HepG2 (cell line): ENCODE measurements around the gene ZNF134. TPM values are rescaled to one million over a fixed set of nuclear protein-coding genes. Genes with fewer than 3 reads are reported as not detected.

Source experiments
- FOXJ3 ChIP-seq: sonication (generic); formaldehyde crosslinking; IDR thresholded peaks from 2 replicates; pipeline ENCODE4 v1.4.0; 2020; ENCODE audit warnings: missing genetic modification reagents, mild to moderate bottlenecking, borderline replicate concordance
- HMG20B ChIP-seq: conservative IDR thresholded peaks from 2 replicates; pipeline ENCODE4 v1.6.1; 2016; ENCODE audit warnings: missing genetic modification reagents, missing compliant biosample characterization
- HMGA1 ChIP-seq: sonication (generic); formaldehyde crosslinking; conservative IDR thresholded peaks from 2 replicates; pipeline ENCODE4 v1.4.0; 2020; ENCODE audit warnings: missing genetic modification reagents
- HOXA7 ChIP-seq: sonication (generic); formaldehyde crosslinking; IDR thresholded peaks from 2 replicates; pipeline ENCODE4 v1.8.1; 2022; ENCODE audit warnings: mild to moderate bottlenecking, missing genetic modification reagents, moderate library complexity
- JUND ChIP-seq: sonication (generic); formaldehyde crosslinking; IDR thresholded peaks from 2 replicates; pipeline ENCODE4 v1.8.0; 2022; ENCODE audit warnings: mild to moderate bottlenecking, missing genetic modification reagents
- KLF6 ChIP-seq: IDR thresholded peaks from 2 replicates; pipeline ENCODE4 v1.8.0; 2016; ENCODE audit warnings: missing biosample characterization, missing genetic modification reagents
- NFKBIZ ChIP-seq: IDR thresholded peaks from 2 replicates; pipeline ENCODE4 v1.6.1; 2018; ENCODE audit warnings: missing genetic modification reagents, missing compliant biosample characterization
- NFYB ChIP-seq: sonication (generic); formaldehyde crosslinking; IDR thresholded peaks from 2 replicates; pipeline ENCODE4 v1.4.0; 2020; ENCODE audit warnings: missing genetic modification reagents
- PRMT3 ChIP-seq: sonication (generic); formaldehyde crosslinking; IDR thresholded peaks from 2 replicates; pipeline ENCODE4 v1.8.1; 2022; ENCODE audit warnings: low read depth, mild to moderate bottlenecking, moderate library complexity, missing genetic modification reagents, borderline replicate concordance
- SALL2 ChIP-seq: sonication (generic); formaldehyde crosslinking; IDR thresholded peaks from 2 replicates; pipeline ENCODE4 v1.8.1; 2023; ENCODE audit warnings: mild to moderate bottlenecking, missing genetic modification reagents, inconsistent platforms
- ZNF326 ChIP-seq: sonication (generic); formaldehyde crosslinking; IDR thresholded peaks from 2 replicates; pipeline ENCODE4 v1.4.0; 2020; ENCODE audit warnings: missing genetic modification reagents, borderline replicate concordance
- ZNF768 ChIP-seq: sonication (generic); formaldehyde crosslinking; IDR thresholded peaks from 2 replicates; pipeline ENCODE4 v1.4.0; 2020; ENCODE audit warnings: missing genetic modification reagents
- ZNF816 ChIP-seq: sonication (generic); formaldehyde crosslinking; IDR thresholded peaks from 2 replicates; pipeline ENCODE4 v1.8.0; 2022; ENCODE audit warnings: missing genetic modification reagents, mild to moderate bottlenecking, borderline replicate concordance
- ZSCAN29 ChIP-seq: sonication (generic); formaldehyde crosslinking; conservative IDR thresholded peaks from 2 replicates; pipeline ENCODE4 v1.4.0; 2020; ENCODE audit warnings: mild to moderate bottlenecking, missing genetic modification reagents
- polyA plus RNA-seq, 8 experiments: library from polyadenylated mRNA; depleted of rRNA in 3 of 8; stranded (reverse) in 7 of 8; unstranded in 1 of 8; fragments of >200 nt; fragmentation: Illumina TruSeq in 4 of 8; extraction: Trizol in 4 of 8; gene quantifications; 2 replicates each; pipeline versions ENCODE4 v1.2.1 to v1.2.3, GENCODE V29; 2011 to 2016; ENCODE audit warnings: low read depth in 4 of 8, missing spikeins in 1 of 8, mixed read lengths in 1 of 8; ENCODE audit not compliant: insufficient read depth in 1 of 8
- total RNA-seq, 5 experiments: library from RNA; depleted of rRNA; stranded (reverse); fragments of >200 nt; fragmentation: Illumina TruSeq; extraction: Trizol; gene quantifications; 2 replicates each; pipeline ENCODE4 v1.2.3, GENCODE V29; 2016; ENCODE audit warnings: low read depth in 1 of 5
- TF ChIP-seq, protein P1 (sequence below): IDR thresholded peaks from 2 replicates; pipeline ENCODE4 v1.6.1; 2016; ENCODE audit warnings: low read depth
- TF ChIP-seq, protein P2 (sequence below): IDR thresholded peaks from 2 replicates; pipeline ENCODE4 v1.6.1; 2016; ENCODE audit warnings: low read depth, borderline replicate concordance
- TF ChIP-seq, protein P3 (sequence below): sonication (generic); formaldehyde crosslinking; IDR thresholded peaks from 2 replicates; pipeline ENCODE4 v1.5.0; 2020; ENCODE audit warnings: missing genetic modification reagents
- TF ChIP-seq, protein P4 (sequence below): sonication (generic); formaldehyde crosslinking; IDR thresholded peaks from 2 replicates; pipeline ENCODE4 v1.4.0; 2020; ENCODE audit warnings: missing genetic modification reagents
- TF ChIP-seq, protein P5 (sequence below): sonication (generic); formaldehyde crosslinking; IDR thresholded peaks from 2 replicates; pipeline ENCODE4 v1.4.0; 2020; ENCODE audit warnings: missing genetic modification reagents
- TF ChIP-seq, protein P6 (sequence below): IDR thresholded peaks from 2 replicates; pipeline ENCODE4 v1.6.1; 2016; ENCODE audit warnings: mild to moderate bottlenecking, missing biosample characterization, missing genetic modification reagents
- TF ChIP-seq, protein P7 (sequence below): sonication (generic); formaldehyde crosslinking; IDR thresholded peaks from 2 replicates; pipeline ENCODE4 v1.8.0; 2022; ENCODE audit warnings: missing genetic modification reagents, mild to moderate bottlenecking, moderate library complexity, borderline replicate concordance

The ZNF134 gene
- total and polyA plus RNA-seq, 2 of the 13 experiments (the other 11 are each of a cell fraction or from before 2014, with no cell fraction given) = 6.8 to 17.1 TPM

DNA sequence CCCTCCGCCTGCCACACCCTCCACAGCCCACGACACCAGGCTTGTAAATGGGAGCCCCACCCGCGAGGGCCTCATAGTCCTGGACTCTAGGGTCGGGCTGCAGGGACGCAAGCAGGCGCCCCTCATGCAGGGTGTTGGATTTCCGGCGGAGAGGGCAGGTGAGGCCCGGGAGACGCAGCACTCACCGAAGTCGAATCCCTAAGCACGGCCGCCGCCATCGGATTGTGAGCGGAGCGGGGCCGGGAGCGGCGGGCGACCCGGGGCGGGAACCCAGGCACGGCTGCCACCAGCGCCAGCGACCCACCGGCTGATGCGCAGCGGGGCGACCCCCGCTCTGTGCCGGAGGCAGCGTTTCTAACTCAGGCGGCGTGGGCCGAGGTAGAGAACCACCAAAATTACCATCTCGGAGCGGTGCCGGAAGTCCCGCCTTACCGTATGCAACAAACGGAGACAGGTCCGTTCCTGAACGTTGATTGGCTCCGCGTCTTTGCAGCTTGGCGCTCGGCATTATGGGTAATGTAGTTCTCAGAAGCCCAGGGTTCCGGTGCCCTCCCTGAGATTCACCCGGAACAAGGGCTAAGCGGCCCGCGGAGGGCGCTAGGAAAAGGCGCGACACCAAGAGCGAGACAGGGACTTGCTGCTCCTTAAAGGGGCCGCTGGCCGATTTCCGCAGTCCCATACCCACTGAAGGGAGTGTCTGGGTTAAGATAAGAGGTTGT is 35.4 kb upstream of the ZNF134 start, which contains the start of gene ZNF416 (continued):
- TF ChIP-seq, protein P1, sequence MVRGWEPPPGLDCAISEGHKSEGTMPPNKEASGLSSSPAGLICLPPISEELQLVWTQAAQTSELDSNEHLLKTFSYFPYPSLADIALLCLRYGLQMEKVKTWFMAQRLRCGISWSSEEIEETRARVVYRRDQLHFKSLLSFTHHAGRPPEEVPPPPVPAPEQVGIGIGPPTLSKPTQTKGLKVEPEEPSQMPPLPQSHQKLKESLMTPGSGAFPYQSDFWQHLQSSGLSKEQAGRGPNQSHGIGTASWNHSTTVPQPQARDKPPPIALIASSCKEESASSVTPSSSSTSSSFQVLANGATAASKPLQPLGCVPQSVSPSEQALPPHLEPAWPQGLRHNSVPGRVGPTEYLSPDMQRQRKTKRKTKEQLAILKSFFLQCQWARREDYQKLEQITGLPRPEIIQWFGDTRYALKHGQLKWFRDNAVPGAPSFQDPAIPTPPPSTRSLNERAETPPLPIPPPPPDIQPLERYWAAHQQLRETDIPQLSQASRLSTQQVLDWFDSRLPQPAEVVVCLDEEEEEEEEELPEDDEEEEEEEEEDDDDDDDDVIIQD (CRISPR knock-in tag) = peak; percentile 14; the same call in 1 of the 2 replicates
- TF ChIP-seq, protein P2, sequence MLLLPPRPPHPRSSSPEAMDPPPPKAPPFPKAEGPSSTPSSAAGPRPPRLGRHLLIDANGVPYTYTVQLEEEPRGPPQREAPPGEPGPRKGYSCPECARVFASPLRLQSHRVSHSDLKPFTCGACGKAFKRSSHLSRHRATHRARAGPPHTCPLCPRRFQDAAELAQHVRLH (CRISPR knock-in tag) = no peak
- TF ChIP-seq HOXA7 (CRISPR knock-in tag) (no peak), HMG20B (CRISPR knock-in tag) (no peak), ZNF326 (CRISPR knock-in tag) (no peak), HMGA1 (no peak), JUND (CRISPR knock-in tag) (no peak), SALL2 (peak; percentile 95), ZNF816 (no peak), FOXJ3 (CRISPR knock-in tag) (peak; percentile 43; the same call in 1 of the 2 replicates), NFKBIZ (CRISPR knock-in tag) (no peak), ZNF768 (CRISPR knock-in tag) (peak; percentile 52; the same call in 1 of the 2 replicates), NFYB (CRISPR knock-in tag) (peak; percentile 91), PRMT3 (CRISPR knock-in tag) (no peak), KLF6 (CRISPR knock-in tag) (0 out of 2 replicates have a peak, but pooled peaks have one; percentile 20), ZSCAN29 (0 out of 2 replicates have a peak, but pooled peaks have one; percentile 67)
- TF ChIP-seq, protein P3, sequence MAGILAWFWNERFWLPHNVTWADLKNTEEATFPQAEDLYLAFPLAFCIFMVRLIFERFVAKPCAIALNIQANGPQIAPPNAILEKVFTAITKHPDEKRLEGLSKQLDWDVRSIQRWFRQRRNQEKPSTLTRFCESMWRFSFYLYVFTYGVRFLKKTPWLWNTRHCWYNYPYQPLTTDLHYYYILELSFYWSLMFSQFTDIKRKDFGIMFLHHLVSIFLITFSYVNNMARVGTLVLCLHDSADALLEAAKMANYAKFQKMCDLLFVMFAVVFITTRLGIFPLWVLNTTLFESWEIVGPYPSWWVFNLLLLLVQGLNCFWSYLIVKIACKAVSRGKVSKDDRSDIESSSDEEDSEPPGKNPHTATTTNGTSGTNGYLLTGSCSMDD (CRISPR knock-in tag) = no peak
- TF ChIP-seq, protein P4, sequence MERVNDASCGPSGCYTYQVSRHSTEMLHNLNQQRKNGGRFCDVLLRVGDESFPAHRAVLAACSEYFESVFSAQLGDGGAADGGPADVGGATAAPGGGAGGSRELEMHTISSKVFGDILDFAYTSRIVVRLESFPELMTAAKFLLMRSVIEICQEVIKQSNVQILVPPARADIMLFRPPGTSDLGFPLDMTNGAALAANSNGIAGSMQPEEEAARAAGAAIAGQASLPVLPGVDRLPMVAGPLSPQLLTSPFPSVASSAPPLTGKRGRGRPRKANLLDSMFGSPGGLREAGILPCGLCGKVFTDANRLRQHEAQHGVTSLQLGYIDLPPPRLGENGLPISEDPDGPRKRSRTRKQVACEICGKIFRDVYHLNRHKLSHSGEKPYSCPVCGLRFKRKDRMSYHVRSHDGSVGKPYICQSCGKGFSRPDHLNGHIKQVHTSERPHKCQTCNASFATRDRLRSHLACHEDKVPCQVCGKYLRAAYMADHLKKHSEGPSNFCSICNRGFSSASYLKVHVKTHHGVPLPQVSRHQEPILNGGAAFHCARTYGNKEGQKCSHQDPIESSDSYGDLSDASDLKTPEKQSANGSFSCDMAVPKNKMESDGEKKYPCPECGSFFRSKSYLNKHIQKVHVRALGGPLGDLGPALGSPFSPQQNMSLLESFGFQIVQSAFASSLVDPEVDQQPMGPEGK (CRISPR knock-in tag) = no peak
- TF ChIP-seq, protein P5, sequence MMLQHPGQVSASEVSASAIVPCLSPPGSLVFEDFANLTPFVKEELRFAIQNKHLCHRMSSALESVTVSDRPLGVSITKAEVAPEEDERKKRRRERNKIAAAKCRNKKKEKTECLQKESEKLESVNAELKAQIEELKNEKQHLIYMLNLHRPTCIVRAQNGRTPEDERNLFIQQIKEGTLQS = no peak
- TF ChIP-seq, protein P6, sequence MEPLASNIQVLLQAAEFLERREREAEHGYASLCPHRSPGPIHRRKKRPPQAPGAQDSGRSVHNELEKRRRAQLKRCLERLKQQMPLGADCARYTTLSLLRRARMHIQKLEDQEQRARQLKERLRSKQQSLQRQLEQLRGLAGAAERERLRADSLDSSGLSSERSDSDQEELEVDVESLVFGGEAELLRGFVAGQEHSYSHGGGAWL (CRISPR knock-in tag) = peak; percentile 63; the same call in 1 of the 2 replicates
- TF ChIP-seq, protein P7, sequence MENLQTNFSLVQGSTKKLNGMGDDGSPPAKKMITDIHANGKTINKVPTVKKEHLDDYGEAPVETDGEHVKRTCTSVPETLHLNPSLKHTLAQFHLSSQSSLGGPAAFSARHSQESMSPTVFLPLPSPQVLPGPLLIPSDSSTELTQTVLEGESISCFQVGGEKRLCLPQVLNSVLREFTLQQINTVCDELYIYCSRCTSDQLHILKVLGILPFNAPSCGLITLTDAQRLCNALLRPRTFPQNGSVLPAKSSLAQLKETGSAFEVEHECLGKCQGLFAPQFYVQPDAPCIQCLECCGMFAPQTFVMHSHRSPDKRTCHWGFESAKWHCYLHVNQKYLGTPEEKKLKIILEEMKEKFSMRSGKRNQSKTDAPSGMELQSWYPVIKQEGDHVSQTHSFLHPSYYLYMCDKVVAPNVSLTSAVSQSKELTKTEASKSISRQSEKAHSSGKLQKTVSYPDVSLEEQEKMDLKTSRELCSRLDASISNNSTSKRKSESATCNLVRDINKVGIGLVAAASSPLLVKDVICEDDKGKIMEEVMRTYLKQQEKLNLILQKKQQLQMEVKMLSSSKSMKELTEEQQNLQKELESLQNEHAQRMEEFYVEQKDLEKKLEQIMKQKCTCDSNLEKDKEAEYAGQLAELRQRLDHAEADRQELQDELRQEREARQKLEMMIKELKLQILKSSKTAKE (CRISPR knock-in tag) = no peak
